GM18951 (cell line): Measurements from ENCODE around the gene FAM228A.

Experiments
- POLR2A ChIP-seq: IDR thresholded peaks from 4 replicates; pipeline ENCODE4 v1.6.1; 2011; ENCODE audit warnings: mild to moderate bottlenecking; ENCODE audit not compliant: insufficient read length, insufficient read depth; ENCODE audit errors: extremely low read depth
- in situ Hi-C: fragments of 300-500 bp; cut with MboI; formaldehyde crosslinking; loops from one replicate; pipeline ENCODE4 v1.12.0; 2022; ENCODE audit warnings: low sequenced_read_pairs, mixed read lengths, inconsistent platforms; ENCODE audit not compliant: unreplicated experiment

Gene FAM228A

GRCh38 chr2:24221343-24222050 is 46.6 kb downstream of the FAM228A start:
- no peak for TF ChIP-seq POLR2A
- in situ Hi-C loops = no loop called here

GRCh38 chr2:24222946-24223345 is 48.1 kb downstream of the FAM228A start:
- no peak for TF ChIP-seq POLR2A
- in situ Hi-C loops = no loop called here

GRCh38 chr2:24225499-24226242 is 50.8 kb downstream of the FAM228A start:
- no peak for TF ChIP-seq POLR2A
- in situ Hi-C loops = no loop called here

- TF ChIP-seq POLR2A = no peak
- in situ Hi-C loops = no loop called here
Observed at GRCh38 chr2:24228470-24228869, 53.6 kb downstream of the FAM228A start.

GRCh38 chr2:24231461-24231881 is 56.6 kb downstream of the FAM228A start:
- no peak for TF ChIP-seq POLR2A
- in situ Hi-C loops = loop anchor here (10.0 kb wide), 1 partner anchor 153 kb away; no protein-coding TSS in a partner anchor

GRCh38 chr2:24233321-24233720 is 58.5 kb downstream of the FAM228A start:
- in situ Hi-C loops = loop anchor here (10.0 kb wide), 1 partner anchor 151 kb away; no protein-coding TSS in a partner anchor

GRCh38 chr2:24237313-24237712 is 62.5 kb downstream of the FAM228A start:
- in situ Hi-C loops = loop anchor here (10.0 kb wide), 1 partner anchor 147 kb away; no protein-coding TSS in a partner anchor
- TF ChIP-seq POLR2A = no peak

More at GRCh38 chr2:24233321-24233720, 58.5 kb downstream of the FAM228A start:
- TF ChIP-seq POLR2A = no peak

- in situ Hi-C loops = loop anchor here (10.0 kb wide), 1 partner anchor 147 kb away; no protein-coding TSS in a partner anchor
- no peak for TF ChIP-seq POLR2A
Observed at GRCh38 chr2:24238158-24238557, 63.3 kb downstream of the FAM228A start.

- in situ Hi-C loops = loop anchor here (10.0 kb wide), 1 partner anchor 145 kb away; no protein-coding TSS in a partner anchor
- TF ChIP-seq POLR2A = no peak
Observed at GRCh38 chr2:24239553-24239952, 64.7 kb downstream of the FAM228A start.
